ENCODE measurements around the gene B4GALT5.

Gene B4GALT5

GRCh38 chr20:49607568-49607967 lies 106.1 kb downstream of the B4GALT5 start:
- Histone ChIP-seq H3K9me3 (no peaks in the 10 kb centered on the region), H3K4me3 (ENCODE audit: low read depth, low read length) (no peak overlapping the region), H3K27me3 (no peaks in the 10 kb centered on the region), H3K36me3 (no peaks in the 10 kb centered on the region), H3K4me1 (no peaks in the 10 kb centered on the region)
- DNase-seq: no peak
- no peak for TF ChIP-seq CTCF (IDR thresholded peaks at IDR 0.05; ENCODE audit: low read depth, low read length)

- no peaks in the 10 kb centered on the region for H3K9me3 ChIP-seq
- no peaks in the 10 kb centered on the region for H3K36me3 ChIP-seq
- TF ChIP-seq CTCF (IDR thresholded peaks at IDR 0.05; ENCODE audit: low read depth, low read length): peak; percentile 55
- DNase-seq: peak; percentile 56
- no peaks in the 10 kb centered on the region for H3K27me3 ChIP-seq
- no peak overlapping the region for H3K4me3 ChIP-seq (ENCODE audit: low read depth, low read length)
- no peaks in the 10 kb centered on the region for H3K4me1 ChIP-seq
Observed at GRCh38 chr20:49603209-49603627, 110.5 kb downstream of the B4GALT5 start.

- no peaks in the 10 kb centered on the region for H3K4me1 ChIP-seq
- TF ChIP-seq CTCF (IDR thresholded peaks at IDR 0.05; ENCODE audit: low read depth, low read length): no peak
Observed at GRCh38 chr20:49602345-49603208, 111.1 kb downstream of the B4GALT5 start.

GRCh38 chr20:49601153-49601924 lies 112.3 kb downstream of the B4GALT5 start:
- Histone ChIP-seq H3K27me3 (no peaks in the 10 kb centered on the region), H3K9me3 (no peaks in the 10 kb centered on the region), H3K4me1 (no peaks in the 10 kb centered on the region), H3K4me3 (ENCODE audit: low read depth, low read length) (no peak overlapping the region), H3K36me3 (no peaks in the 10 kb centered on the region)
- DNase-seq: no peak
- TF ChIP-seq CTCF (IDR thresholded peaks at IDR 0.05; ENCODE audit: low read depth, low read length): no peak

More at GRCh38 chr20:49602345-49603208, 111.1 kb downstream of the B4GALT5 start:
- DNase-seq: no peak
- no peaks in the 10 kb centered on the region for H3K36me3 ChIP-seq
- H3K9me3 ChIP-seq: no peaks in the 10 kb centered on the region
- H3K27me3 ChIP-seq: no peaks in the 10 kb centered on the region
- no peak overlapping the region for H3K4me3 ChIP-seq (ENCODE audit: low read depth, low read length)

- no peaks in the 10 kb centered on the region for H3K9me3 ChIP-seq
- no peaks in the 10 kb centered on the region for H3K4me1 ChIP-seq
- no peaks in the 10 kb centered on the region for H3K36me3 ChIP-seq
- no peak overlapping the region for H3K4me3 ChIP-seq (ENCODE audit: low read depth, low read length)
- TF ChIP-seq CTCF (IDR thresholded peaks at IDR 0.05; ENCODE audit: low read depth, low read length): no peak
- no peak for DNase-seq
- H3K27me3 ChIP-seq: no peaks in the 10 kb centered on the region
Observed at GRCh38 chr20:49599746-49600113, 113.9 kb downstream of the B4GALT5 start.

All from BE2C (cell line).